Right atrium auricular region (tissue), 2 donors: ENCODE data around the gene ZNF385D. TPM values are rescaled to one million over a fixed set of nuclear protein-coding genes. Genes with fewer than 3 reads are reported as not detected.

ENCODE experiments used
- DNase-seq: peaks from one replicate; pipeline ENCODE4 v3.0.0-alpha.2; 2019; ENCODE audit warnings: low spot score
- H3K27ac ChIP-seq, 2 donors: fragments of 200-600 bp; sonication (generic); 1 replicate in 1 of 2; 2 replicates in 1 of 2; pipeline ENCODE4 v1.5.1; 2016 to 2019
- H3K27me3 ChIP-seq, 2 donors: fragments of 200-600 bp; sonication (generic); one replicate each; pipeline versions ENCODE4 v1.5.1 to v1.6.0; 2017 to 2019
- H3K36me3 ChIP-seq: fragments of 200-600 bp; sonication (generic); one replicate; pipeline ENCODE4 v1.5.1; 2016
- H3K4me1 ChIP-seq, 2 donors: fragments of 200-600 bp; sonication (generic); one replicate each; pipeline versions ENCODE4 v1.5.1 to v1.6.0; 2017 to 2019
- H3K4me3 ChIP-seq, 2 donors: fragments of 200-600 bp; sonication (generic); 1 replicate in 1 of 2; 2 replicates in 1 of 2; pipeline ENCODE4 v1.5.1; 2017 to 2019; ENCODE audit warnings: mild to moderate bottlenecking in 1 of 2, moderate library complexity in 1 of 2
- H3K9me3 ChIP-seq, 2 donors: fragments of 200-600 bp; sonication (generic); one replicate each; pipeline ENCODE4 v1.5.1; 2019
- total RNA-seq, 2 donors: library from RNA; depleted of rRNA; stranded (reverse); fragments of >200 nt; gene quantifications; one replicate each; pipeline ENCODE4 v1.1.0, GENCODE V29; 2016
- TF ChIP-seq, protein P1 (sequence below), 2 donors: fragments of 200-600 bp; sonication (generic); IDR thresholded peaks; one replicate each; pipeline ENCODE4 v1.5.1; 2019; ENCODE audit warnings: antibody characterized with exemption in 2 of 2

The ZNF385D gene
- total RNA-seq, 2 donors from 2014 or later, result 0.59 to 1.1 TPM

DNA sequence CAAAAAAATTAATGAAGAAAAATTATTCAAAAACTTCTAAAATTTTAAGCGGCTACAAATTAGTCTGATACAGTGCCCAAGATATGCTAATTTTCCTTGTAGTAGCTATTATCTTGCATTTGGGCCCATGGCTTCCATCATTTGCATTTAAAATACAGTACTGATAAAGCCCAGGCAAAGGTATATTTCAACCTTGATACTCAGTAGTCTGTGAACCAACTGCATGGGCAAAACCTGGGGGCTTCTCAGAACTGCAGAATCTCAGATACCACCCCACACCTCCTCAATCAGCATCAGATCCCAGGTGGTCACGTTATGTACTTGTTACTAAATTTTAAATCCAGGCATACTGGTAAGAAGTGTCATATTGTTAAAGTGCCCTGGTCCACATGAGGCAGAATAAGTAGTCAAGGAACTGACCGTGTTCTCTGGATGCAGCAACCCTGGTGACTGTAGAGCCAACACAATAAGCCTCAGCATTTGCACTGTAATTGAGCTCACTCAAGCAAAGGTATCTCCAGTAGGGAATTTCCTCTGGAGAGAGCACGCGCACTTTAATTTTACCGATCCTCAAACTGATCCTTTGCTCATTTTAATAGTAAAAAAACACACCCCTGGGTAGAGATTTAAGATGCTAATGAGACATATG lies 31.9 kb downstream of the ZNF385D start:
- H3K9me3 ChIP-seq, result no peaks in the 10 kb centered on the region
- H3K27me3 ChIP-seq, result no peaks in the 10 kb centered on the region
- no peak overlapping the region for H3K4me3 ChIP-seq
- H3K4me1 ChIP-seq, result no peaks in the 10 kb centered on the region
- H3K27ac ChIP-seq, result no peak overlapping the region
- TF ChIP-seq, protein P1, sequence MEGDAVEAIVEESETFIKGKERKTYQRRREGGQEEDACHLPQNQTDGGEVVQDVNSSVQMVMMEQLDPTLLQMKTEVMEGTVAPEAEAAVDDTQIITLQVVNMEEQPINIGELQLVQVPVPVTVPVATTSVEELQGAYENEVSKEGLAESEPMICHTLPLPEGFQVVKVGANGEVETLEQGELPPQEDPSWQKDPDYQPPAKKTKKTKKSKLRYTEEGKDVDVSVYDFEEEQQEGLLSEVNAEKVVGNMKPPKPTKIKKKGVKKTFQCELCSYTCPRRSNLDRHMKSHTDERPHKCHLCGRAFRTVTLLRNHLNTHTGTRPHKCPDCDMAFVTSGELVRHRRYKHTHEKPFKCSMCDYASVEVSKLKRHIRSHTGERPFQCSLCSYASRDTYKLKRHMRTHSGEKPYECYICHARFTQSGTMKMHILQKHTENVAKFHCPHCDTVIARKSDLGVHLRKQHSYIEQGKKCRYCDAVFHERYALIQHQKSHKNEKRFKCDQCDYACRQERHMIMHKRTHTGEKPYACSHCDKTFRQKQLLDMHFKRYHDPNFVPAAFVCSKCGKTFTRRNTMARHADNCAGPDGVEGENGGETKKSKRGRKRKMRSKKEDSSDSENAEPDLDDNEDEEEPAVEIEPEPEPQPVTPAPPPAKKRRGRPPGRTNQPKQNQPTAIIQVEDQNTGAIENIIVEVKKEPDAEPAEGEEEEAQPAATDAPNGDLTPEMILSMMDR (IDR thresholded peaks at IDR 0.05), result no peak
- no peak for DNase-seq
- no peaks in the 10 kb centered on the region for H3K36me3 ChIP-seq

DNA sequence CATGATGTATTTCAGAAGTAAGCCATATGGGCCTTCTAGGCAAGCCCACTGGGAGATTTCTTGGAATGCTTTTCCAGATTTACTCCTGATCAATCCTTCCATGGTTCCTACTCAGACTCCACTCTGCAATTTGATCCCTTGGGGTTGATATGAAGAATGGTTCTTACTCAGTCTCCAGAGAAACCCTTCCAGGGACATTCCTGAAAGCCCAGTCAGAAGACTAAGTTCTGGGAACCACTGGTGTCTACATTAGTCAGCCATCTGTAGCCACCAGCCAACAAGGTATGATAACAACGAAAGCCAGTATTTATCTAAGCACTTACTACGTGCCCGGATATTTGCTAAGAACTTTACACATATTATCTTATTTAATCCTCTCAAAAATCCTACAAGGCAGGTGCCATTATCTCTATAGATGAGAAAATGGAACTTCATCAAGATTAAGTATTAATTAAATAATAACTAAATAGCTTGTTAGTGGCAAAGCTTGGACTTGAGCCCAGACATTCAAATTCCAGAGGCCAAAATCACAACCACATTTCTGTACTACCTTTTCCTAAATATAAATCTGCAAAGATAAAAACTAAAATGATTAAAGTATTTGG lies 32.7 kb downstream of the ZNF385D start:
- Histone ChIP-seq H3K4me3 (no peak overlapping the region), H3K36me3 (no peaks in the 10 kb centered on the region), H3K27ac (no peak overlapping the region), H3K4me1 (no peaks in the 10 kb centered on the region), H3K9me3 (no peaks in the 10 kb centered on the region), H3K27me3 (no peaks in the 10 kb centered on the region)
- no peak for DNase-seq
- TF ChIP-seq, protein P1 (IDR thresholded peaks at IDR 0.05), result no peak

DNA sequence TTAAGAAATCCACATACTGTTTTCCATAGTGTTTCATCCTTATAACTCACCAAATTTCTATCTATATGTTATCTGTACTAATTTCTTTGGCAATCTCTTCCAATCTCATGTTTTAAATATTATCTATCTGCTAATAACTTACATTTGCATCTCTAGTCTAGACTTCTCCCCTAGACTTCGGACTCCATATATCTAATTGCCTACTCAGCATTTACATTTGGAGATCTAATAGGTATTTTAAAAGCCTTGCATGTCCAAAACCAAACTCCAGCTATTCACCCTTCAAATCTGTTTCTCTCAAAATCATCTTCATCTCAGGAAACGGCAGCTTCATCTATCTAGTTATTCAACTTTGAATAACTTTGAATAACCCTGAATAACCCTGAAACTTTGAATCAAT lies 35.3 kb downstream of the ZNF385D start:
- Histone ChIP-seq H3K27ac (no peak overlapping the region), H3K27me3 (no peaks in the 10 kb centered on the region), H3K36me3 (no peaks in the 10 kb centered on the region), H3K4me1 (no peaks in the 10 kb centered on the region), H3K9me3 (no peaks in the 10 kb centered on the region), H3K4me3 (no peak overlapping the region)
- DNase-seq, result no peak
- TF ChIP-seq, protein P1 (IDR thresholded peaks at IDR 0.05), result no peak

GRCh38 chr3:21705769-21706168 lies 45.2 kb downstream of the ZNF385D start:
- TF ChIP-seq, protein P1 (IDR thresholded peaks at IDR 0.05), result no peak
- no peaks in the 10 kb centered on the region for H3K27me3 ChIP-seq
- no peaks in the 10 kb centered on the region for H3K4me1 ChIP-seq
- no peak overlapping the region for H3K4me3 ChIP-seq
- H3K27ac ChIP-seq, result peak overlapping the region in 1 of 2 donors; percentile 13
- no peaks in the 10 kb centered on the region for H3K9me3 ChIP-seq
- no peaks in the 10 kb centered on the region for H3K36me3 ChIP-seq
- no peak for DNase-seq

GRCh38 chr3:21704796-21705195 lies 46.2 kb downstream of the ZNF385D start:
- Histone ChIP-seq H3K4me1 (no peaks in the 10 kb centered on the region), H3K27me3 (no peaks in the 10 kb centered on the region), H3K27ac (no peak overlapping the region), H3K36me3 (no peaks in the 10 kb centered on the region), H3K9me3 (no peaks in the 10 kb centered on the region), H3K4me3 (no peak overlapping the region)
- DNase-seq, result no peak
- TF ChIP-seq, protein P1 (IDR thresholded peaks at IDR 0.05), result no peak

DNA sequence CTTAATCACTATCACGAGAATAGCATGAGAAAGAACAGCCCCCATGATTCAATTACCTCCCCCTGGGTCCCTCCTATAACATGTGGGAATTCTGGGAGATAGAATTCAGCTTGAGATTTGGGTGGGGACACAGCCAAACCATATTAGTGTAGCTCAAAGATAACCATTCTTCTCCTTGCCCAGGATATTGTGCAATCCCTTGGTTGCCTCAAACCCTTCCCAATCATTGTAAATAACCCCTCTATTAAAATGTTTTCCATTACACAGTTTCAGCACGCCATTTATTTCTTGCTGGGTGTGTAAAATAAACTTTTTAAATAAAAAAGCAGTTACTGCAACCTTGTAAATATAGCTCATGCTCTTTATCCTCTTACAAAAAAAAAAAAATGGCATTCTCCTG lies 47.7 kb downstream of the ZNF385D start:
- Histone ChIP-seq H3K36me3 (no peaks in the 10 kb centered on the region), H3K27me3 (no peaks in the 10 kb centered on the region), H3K9me3 (no peaks in the 10 kb centered on the region), H3K4me3 (no peak overlapping the region), H3K4me1 (no peaks in the 10 kb centered on the region), H3K27ac (no peak overlapping the region)
- TF ChIP-seq, protein P1 (IDR thresholded peaks at IDR 0.05), result no peak
- no peak for DNase-seq
